OCI-LY7 (cell line): ENCODE results near the gene DGCR2.

Source experiments
- CTCF ChIP-seq: fragments of 200-600 bp; sonication (generic); conservative IDR thresholded peaks from 2 replicates; pipeline ENCODE4 v1.5.1; 2014; ENCODE audit warnings: mild to moderate bottlenecking, antibody characterized with exemption, low read length, moderate library complexity, mixed read lengths
- EZH2phosphoT487 ChIP-seq: fragments of 200-600 bp; sonication (generic); IDR thresholded peaks from 2 replicates; pipeline ENCODE4 v1.6.1; 2018; ENCODE audit warnings: low read depth, borderline replicate concordance, mild to moderate bottlenecking, mixed run types, antibody characterized with exemption, low read length, moderate library complexity, mixed read lengths

- TF ChIP-seq EZH2phosphoT487 (no peak), CTCF (no peak)
Observed at GRCh38 chr22:19040391-19040861, 81.8 kb downstream of the DGCR2 start.
